Measurements from ENCODE around the gene LMNTD2. TPM values are rescaled to one million over a fixed set of nuclear protein-coding genes. Genes with fewer than 3 reads are reported as not detected.

LMNTD2 gene
- total RNA-seq, 2 donors from 2014 or later: 1.1 to 2.1 TPM

DNA sequence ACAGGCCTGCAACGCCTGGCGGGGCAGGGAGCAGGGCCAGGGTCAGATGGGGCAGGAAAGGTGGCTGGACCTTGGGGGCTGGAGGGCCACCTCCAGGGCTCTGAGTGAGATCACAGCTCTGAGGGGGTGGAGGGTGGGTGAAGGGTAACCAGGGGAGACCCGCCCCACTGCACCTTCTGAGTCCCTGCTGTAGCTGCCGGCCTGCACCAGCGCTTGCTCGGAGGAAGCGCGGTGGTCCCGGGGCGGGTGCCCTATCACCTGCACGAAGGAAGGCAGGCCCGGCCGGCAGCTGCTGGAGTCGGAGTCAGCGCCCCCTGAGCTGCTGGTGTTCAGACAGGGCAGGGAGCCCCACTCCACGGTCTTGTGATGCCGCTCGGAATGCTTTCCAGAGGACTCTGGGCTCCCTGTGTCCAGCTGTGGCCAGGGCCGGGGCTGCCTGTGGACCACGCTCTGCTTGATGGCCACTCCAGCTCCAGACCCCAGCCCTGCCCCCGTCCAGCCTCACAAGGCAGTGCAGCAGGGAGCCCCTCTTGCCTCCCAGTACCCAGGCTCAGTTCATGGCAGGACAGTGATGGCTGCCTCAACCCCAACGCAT is 3.8 kb downstream of the LMNTD2 start:
- H3K27me3 Mint-ChIP-seq: no peaks in the 10 kb centered on the region
- peaks cover 5 to 8% of the 10 kb centered on the region in 2 donors for H3K4me1 Mint-ChIP-seq (ENCODE audit: low read depth in 2 of 2)
- H3K9me3 Mint-ChIP-seq: no peaks in the 10 kb centered on the region
- ATAC-seq (no peak), DNase-seq (ENCODE audit: low spot score) (no peak)
- peak overlapping the region; percentile 15 for H3K4me3 Mint-ChIP-seq
- no peaks in the 10 kb centered on the region for H3K36me3 Mint-ChIP-seq
- no peak overlapping the region for H3K27ac Mint-ChIP-seq

DNA sequence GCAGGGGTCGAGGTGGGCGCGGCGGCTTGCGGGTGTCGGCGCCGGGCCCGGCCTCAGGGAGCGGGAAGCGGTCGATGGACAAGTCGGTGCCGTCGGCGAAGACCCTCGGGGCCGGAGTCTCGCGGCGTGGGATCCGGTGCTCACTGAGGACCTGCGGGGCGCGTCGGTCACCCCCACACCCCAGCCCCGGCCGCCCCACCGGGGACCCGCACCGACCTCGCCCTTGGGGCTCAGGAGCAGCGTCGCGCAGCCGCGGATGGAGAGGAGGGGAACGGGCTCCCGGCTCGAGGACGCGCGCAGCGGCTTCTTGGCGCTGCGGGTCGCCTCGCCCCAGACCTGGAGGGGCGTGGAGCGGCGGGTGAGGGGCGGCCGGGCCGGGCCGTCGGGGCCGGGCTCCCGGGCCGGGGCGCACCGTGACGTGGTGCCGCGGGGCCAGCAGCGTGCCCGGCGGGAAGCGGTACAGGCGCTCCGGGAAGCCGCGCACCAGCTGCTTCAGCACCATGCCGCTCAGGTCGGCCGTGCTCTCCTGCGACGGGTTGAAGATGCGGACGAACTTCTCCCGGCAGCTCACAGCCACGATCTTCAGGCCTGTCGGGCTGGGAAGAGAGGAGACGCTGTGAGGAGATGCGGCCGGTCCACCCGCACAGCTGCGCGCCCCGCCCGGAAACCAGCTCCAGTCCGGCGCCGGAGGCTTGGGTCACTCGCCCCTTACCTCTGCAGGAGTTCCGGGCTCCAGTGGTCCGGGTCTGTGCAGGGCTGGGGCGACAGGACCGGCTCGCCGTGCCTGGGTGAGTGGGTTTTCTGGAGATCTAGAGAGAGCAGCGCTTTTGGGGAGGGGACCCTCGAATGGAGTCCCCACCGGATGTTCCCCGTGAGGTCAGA is 4.5 kb downstream of the LMNTD2 start:
- H3K4me1 Mint-ChIP-seq (ENCODE audit: low read depth in 2 of 2): peaks cover 5% of the 10 kb centered on the region in 2 donors
- no peaks in the 10 kb centered on the region for H3K9me3 Mint-ChIP-seq
- no peaks in the 10 kb centered on the region for H3K27me3 Mint-ChIP-seq
- H3K36me3 Mint-ChIP-seq: no peaks in the 10 kb centered on the region
- DNase-seq (ENCODE audit: low spot score) (no peak), ATAC-seq (no peak)
- H3K27ac Mint-ChIP-seq: no peak overlapping the region
- peak overlapping the region; percentile 15 for H3K4me3 Mint-ChIP-seq

GRCh38 chr11:555227-555779 is 5.2 kb downstream of the LMNTD2 start:
- no peak overlapping the region for H3K27ac Mint-ChIP-seq
- H3K9me3 Mint-ChIP-seq: no peaks in the 10 kb centered on the region
- H3K27me3 Mint-ChIP-seq: no peaks in the 10 kb centered on the region
- H3K4me1 Mint-ChIP-seq (ENCODE audit: low read depth in 2 of 2): peaks cover 5% of the 10 kb centered on the region in 2 donors
- no peak for DNase-seq (ENCODE audit: low spot score)
- ATAC-seq: no peak
- H3K4me3 Mint-ChIP-seq: no peak overlapping the region
- no peaks in the 10 kb centered on the region for H3K36me3 Mint-ChIP-seq

- ATAC-seq: peak; percentile 77 to 87
- Mint-ChIP-seq H3K9me3 (no peaks in the 10 kb centered on the region), H3K27ac (no peak overlapping the region), H3K27me3 (no peaks in the 10 kb centered on the region), H3K36me3 (no peaks in the 10 kb centered on the region), H3K4me1 (ENCODE audit: low read depth in 2 of 2) (peaks cover 0 to under 1% of the 10 kb centered on the region in 2 donors), H3K4me3 (no peak overlapping the region)
- no peak for DNase-seq (ENCODE audit: low spot score)
Measured at GRCh38 chr11:554428-555226, 5.9 kb downstream of the LMNTD2 start.

DNA sequence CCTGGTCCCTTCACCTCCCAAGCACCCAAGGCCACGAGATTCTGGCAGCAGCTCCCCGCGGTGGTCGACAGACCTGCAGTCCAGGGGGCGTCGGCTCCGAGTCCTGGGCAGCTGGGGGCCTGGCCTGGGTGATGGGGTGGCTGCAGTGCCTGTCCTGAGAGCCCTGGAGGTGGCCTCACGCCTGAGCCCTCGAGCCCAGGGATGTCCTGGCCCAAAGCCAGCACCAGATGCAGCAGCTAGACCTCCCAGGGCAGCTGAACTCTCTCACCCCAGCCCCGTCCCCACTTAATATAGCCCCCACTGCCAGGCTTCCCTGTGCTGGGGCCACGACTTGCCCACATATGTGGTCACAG is 6.6 kb downstream of the LMNTD2 start:
- DNase-seq (ENCODE audit: low spot score): no peak
- no peak overlapping the region for H3K27ac Mint-ChIP-seq

GRCh38 chr11:553083-553987 is 7.2 kb downstream of the LMNTD2 start:
- no peaks in the 10 kb centered on the region for H3K27me3 Mint-ChIP-seq
- ATAC-seq (no peak), DNase-seq (ENCODE audit: low spot score) (no peak)
- H3K36me3 Mint-ChIP-seq: no peaks in the 10 kb centered on the region
- no peaks in the 10 kb centered on the region for H3K9me3 Mint-ChIP-seq
- H3K4me3 Mint-ChIP-seq: no peak overlapping the region
- H3K4me1 Mint-ChIP-seq (ENCODE audit: low read depth in 2 of 2): no peaks in the 10 kb centered on the region
- H3K27ac Mint-ChIP-seq: no peak overlapping the region

More for the DNA sequence above, 6.6 kb downstream of the LMNTD2 start:
- Mint-ChIP-seq H3K27me3 (no peaks in the 10 kb centered on the region), H3K4me1 (ENCODE audit: low read depth in 2 of 2) (no peaks in the 10 kb centered on the region), H3K4me3 (no peak overlapping the region), H3K36me3 (no peaks in the 10 kb centered on the region), H3K9me3 (no peaks in the 10 kb centered on the region)
- no peak for ATAC-seq

- DNase-seq (ENCODE audit: low spot score): no peak
- Mint-ChIP-seq H3K36me3 (no peaks in the 10 kb centered on the region), H3K27me3 (no peaks in the 10 kb centered on the region), H3K4me3 (no peak overlapping the region), H3K4me1 (ENCODE audit: low read depth in 2 of 2) (no peaks in the 10 kb centered on the region), H3K27ac (no peak overlapping the region), H3K9me3 (no peaks in the 10 kb centered on the region)
- ATAC-seq: no peak
Measured at GRCh38 chr11:551596-551995, 8.9 kb downstream of the LMNTD2 start.

- Mint-ChIP-seq H3K4me1 (ENCODE audit: low read depth in 2 of 2) (no peaks in the 10 kb centered on the region), H3K4me3 (no peak overlapping the region), H3K27ac (no peak overlapping the region), H3K27me3 (no peaks in the 10 kb centered on the region), H3K36me3 (no peaks in the 10 kb centered on the region), H3K9me3 (no peaks in the 10 kb centered on the region)
- no peak for ATAC-seq
- DNase-seq (ENCODE audit: low spot score): no peak
Measured at GRCh38 chr11:551131-551530, 9.4 kb downstream of the LMNTD2 start.

DNA sequence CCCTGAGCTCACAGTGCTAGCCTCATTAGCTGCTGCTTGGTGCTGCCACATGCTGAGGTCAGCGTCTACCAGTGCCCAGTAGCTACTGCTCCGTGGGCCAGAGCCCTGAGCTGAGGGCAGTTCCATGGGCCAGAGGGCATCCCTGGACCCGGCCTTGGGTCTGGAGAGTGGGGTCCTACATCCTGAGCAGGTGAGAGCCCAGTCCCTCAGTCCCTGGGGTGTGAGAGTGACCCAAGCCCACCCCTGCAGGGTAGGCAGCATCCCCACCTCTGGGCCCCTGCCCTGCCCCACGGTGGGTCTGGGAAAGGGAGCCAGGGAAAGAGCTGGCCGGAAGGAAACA is 9.8 kb downstream of the LMNTD2 start:
- H3K27ac Mint-ChIP-seq: no peak overlapping the region
- ATAC-seq (no peak), DNase-seq (ENCODE audit: low spot score) (no peak)
- no peaks in the 10 kb centered on the region for H3K27me3 Mint-ChIP-seq
- H3K9me3 Mint-ChIP-seq: no peaks in the 10 kb centered on the region
- H3K4me1 Mint-ChIP-seq (ENCODE audit: low read depth in 2 of 2): no peaks in the 10 kb centered on the region
- no peak overlapping the region for H3K4me3 Mint-ChIP-seq
- H3K36me3 Mint-ChIP-seq: no peaks in the 10 kb centered on the region

- Mint-ChIP-seq H3K9me3 (no peaks in the 10 kb centered on the region), H3K4me3 (no peak overlapping the region), H3K27ac (no peak overlapping the region)
Measured at GRCh38 chr11:550021-550745, 10.4 kb downstream of the LMNTD2 start.

GRCh38 chr11:548700-549603 is 11.6 kb downstream of the LMNTD2 start:
- DNase-seq (ENCODE audit: low spot score) (no peak), ATAC-seq (no peak)
- H3K4me3 Mint-ChIP-seq: no peak overlapping the region
- H3K27ac Mint-ChIP-seq: no peak overlapping the region
- no peaks in the 10 kb centered on the region for H3K4me1 Mint-ChIP-seq (ENCODE audit: low read depth in 2 of 2)
- no peaks in the 10 kb centered on the region for H3K9me3 Mint-ChIP-seq
- no peaks in the 10 kb centered on the region for H3K27me3 Mint-ChIP-seq
- no peaks in the 10 kb centered on the region for H3K36me3 Mint-ChIP-seq

More at GRCh38 chr11:550021-550745, 10.4 kb downstream of the LMNTD2 start:
- ATAC-seq (no peak), DNase-seq (ENCODE audit: low spot score) (no peak)
- no peaks in the 10 kb centered on the region for H3K27me3 Mint-ChIP-seq
- H3K4me1 Mint-ChIP-seq (ENCODE audit: low read depth in 2 of 2): no peaks in the 10 kb centered on the region
- H3K36me3 Mint-ChIP-seq: no peaks in the 10 kb centered on the region

DNA sequence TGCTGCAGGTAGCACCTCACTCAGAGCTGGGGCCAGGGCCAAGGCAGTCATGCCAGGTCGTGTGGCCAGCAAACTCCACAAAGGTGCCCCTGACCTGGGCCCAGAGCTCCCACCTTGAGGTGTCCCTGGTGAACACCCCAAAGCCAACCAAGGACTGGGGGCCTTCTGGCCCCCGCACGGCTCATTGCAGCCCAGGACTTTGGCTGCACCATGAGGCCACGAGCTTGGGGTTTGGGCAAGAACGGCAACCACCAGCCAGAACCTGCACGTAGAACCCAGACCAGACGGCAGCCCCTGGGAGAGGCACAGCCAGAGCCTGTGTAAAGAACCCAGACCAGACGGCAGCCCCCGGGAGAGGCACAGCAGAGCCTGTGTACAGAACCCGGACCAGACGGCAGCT is 15.4 kb downstream of the LMNTD2 start:
- Mint-ChIP-seq H3K4me3 (no peak overlapping the region), H3K27me3 (no peaks in the 10 kb centered on the region), H3K4me1 (ENCODE audit: low read depth in 2 of 2) (no peaks in the 10 kb centered on the region), H3K9me3 (no peaks in the 10 kb centered on the region), H3K27ac (no peak overlapping the region), H3K36me3 (no peaks in the 10 kb centered on the region)
- DNase-seq (ENCODE audit: low spot score) (no peak), ATAC-seq (no peak)
